ENCODE measurements around the gene ITGB4. TPM values are rescaled to one million over a fixed set of nuclear protein-coding genes. Genes with fewer than 3 reads are reported as not detected.
A peak's percentile ranks its signal among the peaks of the same experiment; 100 is the strongest.

ITGB4 gene
- total and polyA plus RNA-seq, 9 of the 15 experiments (the other 6 are each of a cell fraction or from before 2014, with no cell fraction given) = 0.05 to 2.8 (median 0.76) TPM; not detected in 3

DNA sequence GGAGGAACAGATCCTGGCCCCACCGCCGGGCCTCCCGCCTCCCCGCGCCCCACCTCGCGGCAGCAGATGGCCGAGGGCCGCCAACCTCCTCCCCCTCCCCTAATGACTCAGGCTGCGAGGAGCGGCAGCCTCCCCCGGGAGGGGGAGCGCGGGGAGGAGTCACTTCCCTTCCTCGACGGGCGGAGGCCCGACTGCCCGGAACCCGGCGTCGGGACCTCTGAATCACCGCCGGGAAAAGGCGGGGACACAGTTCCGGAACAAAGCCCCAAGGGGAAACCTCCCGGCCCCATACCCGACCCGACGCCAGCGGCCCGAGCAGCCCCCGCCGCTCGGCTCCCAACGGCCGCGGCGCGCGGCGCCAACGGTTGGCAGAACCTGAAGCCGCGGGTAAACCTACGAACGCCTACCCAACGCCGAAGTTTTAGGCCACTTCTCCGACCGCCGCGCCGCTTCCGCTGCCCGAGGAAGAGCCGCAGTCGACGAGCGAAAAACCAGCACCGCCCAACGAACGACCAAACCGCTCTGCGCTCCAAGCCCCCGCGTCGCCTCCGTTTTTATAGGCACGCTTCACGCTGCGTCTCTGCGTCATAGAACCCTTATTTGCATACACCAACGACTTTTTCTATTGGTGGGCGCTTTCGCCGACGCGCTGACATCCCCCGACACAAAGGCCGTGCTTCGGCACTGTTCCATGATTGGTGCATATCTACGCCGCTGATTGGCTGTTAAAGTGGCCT lies 58.2 kb downstream of the ITGB4 start (continued):
- TF ChIP-seq ZNF431 (CRISPR knock-in tag; IDR thresholded peaks at IDR 0.05) (peak; percentile 53; the same call in 1 of the 2 replicates), STAT5A (IDR thresholded peaks at IDR 0.05; ENCODE audit: borderline replicate concordance, low read length) (peak; percentile 33; the same call in 1 of the 2 replicates), NFE2 (IDR thresholded peaks at IDR 0.05; ENCODE audit: low read depth) (0 out of 2 replicates have a peak, but pooled peaks have one; percentile 35), ZNF274 (IDR thresholded peaks at IDR 0.05; ENCODE audit: borderline replicate concordance, low read depth, low read length) (peak; percentile 55; the same call in 1 of the 2 replicates), HNRNPL (IDR thresholded peaks at IDR 0.05; ENCODE audit: low read depth, low read length) (peak; percentile 98), MNT (conservative IDR thresholded peaks at IDR 0.05) (peak; percentile 54 to 79; a peak in 2 of 4 replicates), TEAD1 (CRISPR knock-in tag; IDR thresholded peaks at IDR 0.05) (peak in 1 of 2 experiments; percentile 91; a peak in 1 of 4 replicates), CBFB (CRISPR knock-in tag; IDR thresholded peaks at IDR 0.05) (peak; percentile 85; the same call in 1 of the 2 replicates), ZNF696 (CRISPR knock-in tag; conservative IDR thresholded peaks at IDR 0.05) (no peak), ATF1 (CRISPR knock-in tag; IDR thresholded peaks at IDR 0.05) (peak; percentile 58), ATF1 (tag; IDR thresholded peaks at IDR 0.05) (peak; percentile 98), SPI1 (IDR thresholded peaks at IDR 0.05; ENCODE audit: borderline replicate concordance, low read depth, low read length) (peak; percentile 77), CCNT2 (IDR thresholded peaks at IDR 0.05; ENCODE audit: borderline replicate concordance, extremely low read depth, insufficient read length, low read depth, low read length) (peak; percentile 94), LCOR (CRISPR knock-in tag; IDR thresholded peaks at IDR 0.05) (0 out of 2 replicates have a peak, but pooled peaks have one; percentile 82), ESRRA (IDR thresholded peaks at IDR 0.05; ENCODE audit: borderline replicate concordance, low read depth) (peak; percentile 54; the same call in 1 of the 2 replicates), PHB2 (IDR thresholded peaks at IDR 0.05; ENCODE audit: low read depth) (no peak), NFE2L1 (tag; IDR thresholded peaks at IDR 0.05; ENCODE audit: borderline replicate concordance, low read depth) (no peak), ZC3H8 (IDR thresholded peaks at IDR 0.05) (no peak), C11orf30 (IDR thresholded peaks at IDR 0.05; ENCODE audit: low read depth) (peak; percentile 50), RBM14 (IDR thresholded peaks at IDR 0.05; ENCODE audit: borderline replicate concordance, insufficient read depth, low read depth, low read length) (peak; percentile 99), PRMT5 (CRISPR knock-in tag; IDR thresholded peaks at IDR 0.05) (0 out of 2 replicates have a peak, but pooled peaks have one; percentile 12), ZNF717 (CRISPR knock-in tag; IDR thresholded peaks at IDR 0.05) (peak; percentile 83; the same call in 1 of the 2 replicates), ZBTB2 (IDR thresholded peaks at IDR 0.05) (peak; percentile 98)
- TF ChIP-seq, protein P1, sequence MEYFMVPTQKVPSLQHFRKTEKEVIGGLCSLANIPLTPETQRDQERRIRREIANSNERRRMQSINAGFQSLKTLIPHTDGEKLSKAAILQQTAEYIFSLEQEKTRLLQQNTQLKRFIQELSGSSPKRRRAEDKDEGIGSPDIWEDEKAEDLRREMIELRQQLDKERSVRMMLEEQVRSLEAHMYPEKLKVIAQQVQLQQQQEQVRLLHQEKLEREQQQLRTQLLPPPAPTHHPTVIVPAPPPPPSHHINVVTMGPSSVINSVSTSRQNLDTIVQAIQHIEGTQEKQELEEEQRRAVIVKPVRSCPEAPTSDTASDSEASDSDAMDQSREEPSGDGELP (CRISPR knock-in tag; IDR thresholded peaks at IDR 0.05; ENCODE audit: borderline replicate concordance) = peak; percentile 66

All from K562 (cell line).